HG03571 (cell line): ENCODE data around the gene PLEKHA4.
"Not testable (repeated sequence)": the region's sequence is repeated elsewhere in the genome, so short reads cannot be mapped to it uniquely, and the experiment has no call there.

ENCODE experiments used
- ATAC-seq: cut with Tn5 transposase; IDR thresholded peaks from one replicate; pipeline ENCODE4 v1.9.1; 2021; ENCODE audit not compliant: unreplicated experiment

PLEKHA4 gene

DNA sequence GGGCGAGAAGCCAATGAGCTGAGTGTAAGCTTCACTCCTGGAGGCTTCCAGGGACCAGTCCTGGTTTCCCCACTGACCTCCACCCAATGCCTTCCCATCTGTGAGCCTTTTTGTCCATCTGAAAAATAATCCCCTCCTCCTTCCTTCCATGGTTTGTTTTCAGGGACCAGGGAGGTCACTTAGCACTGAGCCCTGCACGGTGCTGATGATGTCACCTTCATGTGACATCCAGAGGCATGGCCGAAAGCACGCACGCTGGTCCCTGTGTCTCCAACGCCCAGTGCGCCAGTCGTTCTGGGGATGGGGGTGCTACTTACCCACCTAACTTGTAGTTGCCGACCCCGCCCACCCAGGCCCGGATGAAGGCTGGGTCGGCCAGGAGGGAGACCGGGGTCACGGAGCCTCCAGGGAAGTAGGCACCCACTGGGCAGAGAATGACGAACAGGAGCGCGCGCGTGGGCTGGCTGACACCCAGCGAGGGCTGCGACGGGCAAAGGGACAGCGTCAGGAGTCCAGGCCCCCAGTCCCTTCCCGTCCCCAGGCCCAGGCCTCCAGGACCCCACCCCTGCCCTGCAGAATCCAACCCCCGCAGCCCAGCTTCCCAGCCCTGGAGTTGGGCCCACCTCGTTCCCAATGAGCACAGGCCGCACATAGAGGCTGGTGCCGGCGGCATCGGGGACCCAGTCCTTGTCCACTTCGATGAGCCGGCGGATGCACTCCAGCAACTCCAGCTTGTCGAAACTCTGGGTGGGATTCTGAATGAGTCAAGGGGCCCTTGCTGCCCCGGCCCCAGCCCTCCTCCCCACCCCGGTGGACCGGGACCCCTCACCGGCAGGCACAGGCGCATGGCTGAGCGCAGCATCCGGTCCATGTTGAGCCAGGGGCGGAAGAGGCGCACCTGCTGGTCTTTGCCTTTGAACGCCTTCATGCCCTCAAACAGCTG, 68.8 kb downstream of the PLEKHA4 start:
- ATAC-seq = no peak

DNA sequence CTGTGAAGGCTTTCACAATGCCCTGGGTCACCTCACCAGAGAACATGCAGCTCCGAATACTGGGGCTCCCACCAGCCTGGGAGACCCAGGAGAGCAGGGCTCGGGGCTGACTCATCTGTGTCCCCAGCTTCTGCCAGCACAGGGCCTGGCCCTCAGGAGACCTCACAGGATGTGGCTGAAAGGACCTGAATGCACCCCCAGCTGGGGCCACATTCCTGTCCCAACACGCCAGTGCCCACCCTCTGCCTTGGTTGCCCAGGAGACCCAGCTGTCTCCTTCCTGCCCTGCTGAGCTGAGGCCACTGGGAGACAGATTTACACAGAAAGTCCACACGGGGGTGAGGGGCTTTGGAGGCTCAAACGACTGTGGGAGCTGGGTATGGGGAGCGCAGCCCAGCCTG, 69.5 kb downstream of the PLEKHA4 start:
- no peak for ATAC-seq

DNA sequence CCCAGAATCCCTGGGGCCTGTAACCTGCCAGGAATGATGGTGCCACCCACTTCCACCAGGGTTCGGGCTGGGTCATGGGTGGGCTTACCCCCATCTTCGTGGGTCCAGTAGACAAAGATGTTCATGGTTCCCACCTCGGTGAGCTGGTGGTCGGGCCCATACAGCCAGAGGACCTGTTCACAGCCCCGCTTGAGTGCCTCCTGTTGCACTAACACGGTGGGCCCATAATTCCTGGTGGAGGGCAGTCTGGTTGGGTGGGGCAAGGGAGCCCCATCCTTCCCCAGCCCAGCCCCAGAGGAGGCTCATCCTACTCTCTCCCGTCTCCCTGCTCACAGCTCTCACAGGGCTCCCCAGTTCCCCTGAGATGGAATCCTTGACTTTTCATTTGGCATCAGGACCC, 71.3 kb downstream of the PLEKHA4 start:
- no peak for ATAC-seq

DNA sequence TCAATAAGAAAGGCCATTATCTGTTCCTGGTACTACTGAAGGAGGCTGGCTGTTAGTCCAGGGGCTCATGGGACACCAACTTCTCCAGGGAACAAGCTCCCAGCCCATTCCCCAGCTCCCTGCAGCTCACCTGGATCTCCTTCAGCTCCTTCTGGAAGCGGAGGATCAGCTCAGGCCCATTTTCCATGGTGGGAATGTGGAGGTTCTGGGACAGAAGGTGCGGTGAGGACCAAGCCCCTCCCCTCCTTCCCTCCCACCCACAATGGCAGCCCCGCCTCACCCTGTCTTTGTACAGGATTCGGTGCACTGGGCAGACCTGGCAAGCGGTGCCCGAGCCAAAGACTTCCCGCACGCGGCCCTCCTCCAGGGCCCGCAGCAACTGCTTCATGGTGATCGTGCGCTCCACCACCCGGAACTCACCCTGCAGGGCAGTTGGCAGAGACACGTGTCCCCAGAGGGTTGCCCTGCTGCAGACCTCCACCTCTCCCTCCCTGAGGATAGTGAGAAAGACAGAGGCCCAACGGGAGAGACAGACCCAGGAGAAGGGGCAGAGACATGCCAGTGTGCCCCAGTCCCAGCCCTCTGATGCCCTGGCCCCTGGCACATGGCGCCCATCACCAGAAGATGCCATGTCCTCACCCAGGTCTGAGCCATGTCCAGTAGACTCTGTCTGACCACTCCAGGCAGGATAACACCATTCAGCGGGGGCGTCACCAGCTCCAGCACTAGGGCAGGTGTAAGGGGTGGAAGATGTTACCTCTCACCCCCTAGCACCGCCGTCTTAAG, 71.9 kb downstream of the PLEKHA4 start:
- no peak for ATAC-seq

DNA sequence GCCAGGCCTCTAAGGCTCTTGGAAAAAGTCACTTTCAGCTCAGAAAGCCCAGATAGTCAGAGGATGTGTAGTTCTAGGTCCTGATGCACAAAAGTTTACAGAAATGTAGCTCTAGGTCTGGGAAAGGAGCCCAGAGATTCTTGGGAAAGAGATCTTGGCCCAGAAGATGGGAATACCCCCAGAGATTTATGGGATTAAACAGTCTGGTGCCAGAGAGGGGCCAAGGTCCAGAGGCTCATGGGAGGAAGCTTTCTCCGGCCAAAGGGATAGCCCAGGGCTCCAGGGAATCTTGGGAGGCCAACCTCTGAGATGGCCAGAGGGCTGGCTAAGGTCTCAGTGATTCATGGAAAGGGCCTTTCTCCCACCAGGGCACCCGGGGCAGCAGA, 72.7 kb downstream of the PLEKHA4 start:
- ATAC-seq = no peak

DNA sequence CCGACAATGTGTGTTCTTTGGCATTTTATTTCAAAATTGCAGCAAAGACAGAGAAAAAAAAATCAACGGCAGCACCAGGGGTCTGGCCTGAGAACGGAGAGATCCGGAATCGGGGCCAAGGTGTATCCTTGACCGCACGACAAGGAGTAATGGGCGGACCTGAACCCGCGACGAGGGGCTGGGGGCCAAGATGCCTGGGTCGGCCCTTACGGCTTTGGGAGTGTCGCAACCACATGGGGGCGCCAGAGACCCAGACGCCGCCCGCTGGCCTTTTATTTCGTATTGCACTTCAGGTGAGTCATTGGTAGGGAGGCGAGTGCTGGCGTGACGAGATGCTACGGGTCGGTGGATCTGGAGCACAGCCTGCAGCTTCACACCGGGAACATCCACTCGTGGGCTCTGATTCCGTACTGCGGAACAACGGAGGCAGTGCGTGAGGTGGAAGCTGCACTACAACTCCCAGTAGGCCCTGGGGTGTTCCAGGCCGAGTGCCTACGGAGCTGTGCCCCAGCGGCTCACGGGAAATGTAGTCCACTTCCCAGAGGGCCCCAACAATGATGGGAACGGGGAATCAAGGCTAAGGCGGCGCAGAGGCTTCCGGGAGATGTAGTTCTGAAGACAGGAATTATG, 73.2 kb downstream of the PLEKHA4 start:
- ATAC-seq = peak; percentile 67

DNA sequence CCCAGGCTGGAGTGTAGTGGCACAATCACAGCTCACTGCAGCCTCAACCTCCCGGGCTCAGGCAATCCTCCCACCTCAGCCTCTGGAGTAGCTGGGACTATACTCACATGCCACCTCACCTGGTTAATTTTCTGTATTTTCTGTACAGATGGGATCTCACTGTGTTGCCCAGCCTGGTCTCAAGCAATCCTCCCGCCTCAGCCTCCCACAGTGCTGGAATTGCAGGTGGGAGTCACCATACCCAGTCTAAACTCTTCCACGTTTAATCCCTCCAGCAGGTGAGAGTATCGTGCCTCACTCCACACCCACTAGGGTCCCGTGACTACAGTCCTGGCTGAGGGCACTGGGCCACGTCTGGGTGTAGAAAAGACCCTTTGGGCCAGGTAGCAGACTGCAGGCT, 74.1 kb downstream of the PLEKHA4 start:
- no peak for ATAC-seq

DNA sequence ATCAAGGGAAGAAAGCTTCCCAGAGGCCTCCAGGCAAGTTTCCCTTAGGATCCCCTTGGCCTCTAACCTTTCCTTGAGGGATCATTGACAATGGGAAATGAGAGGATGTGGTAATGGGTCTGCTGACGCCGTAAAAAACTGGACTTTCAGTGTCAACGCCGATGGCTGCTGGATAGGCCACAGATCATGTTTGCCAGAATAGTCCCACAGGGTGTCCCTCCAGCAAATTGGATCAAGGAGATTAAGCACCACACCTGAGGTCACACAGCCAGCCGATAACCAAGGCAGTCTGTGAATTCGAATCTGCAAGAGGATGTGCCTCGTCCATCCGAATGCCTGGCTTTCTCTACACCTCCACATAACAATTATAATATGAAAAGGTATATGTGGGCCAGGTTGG, 75.1 kb downstream of the PLEKHA4 start:
- no peak for ATAC-seq

DNA sequence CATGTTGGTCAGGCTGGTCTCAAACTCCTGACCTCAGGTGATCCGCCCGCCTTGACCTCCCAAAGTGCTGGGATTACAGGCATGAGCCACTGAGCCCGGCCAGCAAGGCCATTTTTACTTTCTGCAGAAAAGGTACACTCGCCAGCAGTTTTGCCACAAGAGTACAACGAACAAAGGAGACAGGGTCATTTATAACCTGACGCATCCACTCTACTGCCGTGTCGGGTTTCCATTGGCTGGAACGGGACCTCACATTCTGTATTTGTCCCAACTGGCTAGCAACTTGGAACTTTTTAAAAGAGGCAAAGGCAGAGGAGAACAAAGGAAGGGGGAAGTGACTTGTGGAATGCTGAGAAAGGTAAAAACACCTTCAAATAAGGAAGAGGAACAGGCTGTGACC, 81.1 kb downstream of the PLEKHA4 start:
- ATAC-seq = not testable (repeated sequence)
